Gastroesophageal sphincter (tissue), 3 donors: ENCODE measurements around the gene NCKAP5.

Experiments used
- CTCF ChIP-seq, 4 experiments: fragments of 200-600 bp in 2 of 4; fragments of 450-650 bp in 2 of 4; sonication (generic) in 1 of 4; IDR thresholded peaks; one replicate each; pipeline ENCODE4 v1.5.1; 2017 to 2019; ENCODE audit warnings: antibody characterized with exemption in 4 of 4, mild to moderate bottlenecking in 2 of 4, moderate library complexity in 2 of 4
- EP300 ChIP-seq: sonication (generic); formaldehyde crosslinking; IDR thresholded peaks from one replicate; pipeline ENCODE4 v1.6.1; 2017; ENCODE audit warnings: antibody characterized with exemption, mild to moderate bottlenecking
- POLR2A ChIP-seq, 2 donors: fragments of 450-650 bp; IDR thresholded peaks; one replicate each; pipeline ENCODE4 v1.6.1; 2017; ENCODE audit warnings: antibody characterized with exemption in 2 of 2, mild to moderate bottlenecking in 2 of 2, moderate library complexity in 1 of 2
- POLR2AphosphoS5 ChIP-seq: sonication (generic); formaldehyde crosslinking; IDR thresholded peaks from one replicate; pipeline ENCODE4 v1.6.1; 2017; ENCODE audit warnings: antibody characterized with exemption

- TF ChIP-seq CTCF (IDR thresholded peaks at IDR 0.05) (no peak), POLR2A (IDR thresholded peaks at IDR 0.05) (no peak), EP300 (no peak), POLR2AphosphoS5 (no peak)
These were observed 83.5 kb downstream of the NCKAP5 start for GRCh38 chr2:133484784-133485183.
